ENCODE results near the gene ZFYVE28. TPM values are rescaled to one million over a fixed set of nuclear protein-coding genes. Genes with fewer than 3 reads are reported as not detected.
"Not testable (repeated sequence)": the region's sequence is repeated elsewhere in the genome, so short reads cannot be mapped to it uniquely, and the experiment has no call there.

Gene ZFYVE28
- total and polyA plus RNA-seq, 10 of the 15 experiments (the other 5 are each of a cell fraction or from before 2014, with no cell fraction given), result 0.06 to 1.9 (median 0.22) TPM; not detected in 1

DNA sequence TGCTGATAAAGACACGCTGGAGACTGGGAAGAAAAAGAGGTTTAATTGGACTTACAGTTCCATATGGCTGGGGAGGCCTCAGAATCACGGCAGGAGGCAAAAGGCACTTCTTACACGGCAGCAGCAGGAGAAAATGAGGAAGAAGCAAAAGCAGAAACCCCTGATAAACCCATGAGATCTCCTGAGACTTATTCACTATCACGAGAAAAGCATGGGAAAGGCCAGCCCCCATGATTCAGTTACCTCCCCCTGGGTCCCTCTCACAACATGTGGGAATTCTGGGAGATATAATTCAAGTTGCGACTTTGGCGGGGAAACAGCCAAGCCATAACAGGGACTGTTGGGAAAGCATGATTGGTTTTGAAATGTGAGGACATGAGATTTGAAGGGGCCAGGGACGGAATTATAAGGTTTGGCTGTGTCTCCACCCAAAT, 35.7 kb downstream of the ZFYVE28 start:
- RAD21 ChIA-PET (ENCODE audit: unreplicated experiment); ATAC-seq; CTCF ChIA-PET; DNase-seq (ENCODE audit: low read depth, low spot score); H3K27ac ChIP-seq (ENCODE audit: control insufficient read depth, insufficient read depth); BruUV-seq (replicated peaks); H3K79me2 ChIP-seq (ENCODE audit: control insufficient read depth, insufficient read depth, low read length); H4K20me1 ChIP-seq (ENCODE audit: control insufficient read depth, insufficient read depth); H3K36me3 ChIP-seq (ENCODE audit: control insufficient read depth in 2 of 2, insufficient read depth in 2 of 2, low read length in 1 of 2); in situ Hi-C loops (cut with MboI); FAIRE-seq; H3K9ac ChIP-seq (ENCODE audit: control insufficient read depth, insufficient read depth, low read length); SMC1A ChIA-PET (ENCODE audit: uncharacterized antibody, unreplicated experiment); H3K4me2 ChIP-seq (ENCODE audit: control insufficient read depth, insufficient read depth); intact Hi-C loops (cut with micrococcal nuclease; ENCODE audit: unreplicated experiment); H3K27me3 ChIP-seq (replicated peaks in 1 of 2; ENCODE audit: control insufficient read depth in 2 of 2, insufficient read depth in 2 of 2, low read length in 1 of 2); POLR2A ChIA-PET; H3K4me3 ChIP-seq; H2AFZ ChIP-seq (ENCODE audit: control insufficient read depth, low read depth, low read length); H3K9me3 ChIP-seq (replicated peaks; ENCODE audit: control insufficient read depth, insufficient read depth, low read length); H3K4me1 ChIP-seq (ENCODE audit: control insufficient read depth, insufficient read depth, low read length): not testable (repeated sequence)
- WGBS (ENCODE audit: insufficient coverage, insufficient replicate concordance, low lambda C conversion rate, missing lambda C conversion rate), result 31% methylated on average over 7 of the region's 7 CpGs

DNA sequence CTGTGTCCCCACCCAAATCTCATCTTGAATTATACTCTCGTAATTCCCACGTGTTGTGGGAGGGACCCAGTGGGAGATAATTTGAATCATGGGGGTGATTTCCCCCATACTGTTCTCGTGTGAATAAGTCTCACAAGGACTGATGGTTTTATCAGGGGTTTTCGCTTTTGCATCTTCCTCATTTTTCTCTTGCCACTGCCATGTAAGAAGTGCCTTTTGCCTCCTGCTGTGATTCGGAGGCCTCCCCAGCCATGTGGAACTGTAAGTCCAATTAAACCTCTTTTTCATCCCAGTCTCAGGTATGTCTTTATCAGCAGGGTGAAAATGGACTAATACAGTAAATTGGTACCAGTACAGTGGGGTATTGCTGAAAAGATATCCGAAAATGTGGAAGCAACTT, 37.9 kb downstream of the ZFYVE28 start:
- 15% methylated on average over 6 of the region's 6 CpGs for WGBS (ENCODE audit: insufficient coverage, insufficient replicate concordance, low lambda C conversion rate, missing lambda C conversion rate)
- intact Hi-C loops (cut with micrococcal nuclease; ENCODE audit: unreplicated experiment), result not testable (repeated sequence)

More for the DNA sequence above, 37.9 kb downstream of the ZFYVE28 start:
- H3K36me3 ChIP-seq (ENCODE audit: control insufficient read depth in 2 of 2, insufficient read depth in 2 of 2, low read length in 1 of 2); H3K27me3 ChIP-seq (replicated peaks in 1 of 2; ENCODE audit: control insufficient read depth in 2 of 2, insufficient read depth in 2 of 2, low read length in 1 of 2); H3K4me1 ChIP-seq (ENCODE audit: control insufficient read depth, insufficient read depth, low read length); H3K4me3 ChIP-seq; H3K79me2 ChIP-seq (ENCODE audit: control insufficient read depth, insufficient read depth, low read length); H3K27ac ChIP-seq (ENCODE audit: control insufficient read depth, insufficient read depth); SMC1A ChIA-PET (ENCODE audit: uncharacterized antibody, unreplicated experiment); ATAC-seq; FAIRE-seq; H4K20me1 ChIP-seq (ENCODE audit: control insufficient read depth, insufficient read depth); BruUV-seq (replicated peaks); RAD21 ChIA-PET (ENCODE audit: unreplicated experiment); H3K4me2 ChIP-seq (ENCODE audit: control insufficient read depth, insufficient read depth); H2AFZ ChIP-seq (ENCODE audit: control insufficient read depth, low read depth, low read length); in situ Hi-C loops (cut with MboI); H3K9me3 ChIP-seq (replicated peaks; ENCODE audit: control insufficient read depth, insufficient read depth, low read length); POLR2A ChIA-PET; DNase-seq (ENCODE audit: low read depth, low spot score); H3K9ac ChIP-seq (ENCODE audit: control insufficient read depth, insufficient read depth, low read length); CTCF ChIA-PET: not testable (repeated sequence)

Measured in GM12878 (cell line).